RWPE2 (cell line): Measurements from ENCODE around the gene RIN2.

Experiments
- ATAC-seq: fragments of 200-7000 bp; cut with Tn5 transposase; 3 replicates; pipeline ENCODE4 v1.9.1; 2021; ENCODE audit warnings: low read depth
- DNase-seq: peaks from one replicate; pipeline ENCODE4 v3.0.0-alpha.2; 2020; ENCODE audit warnings: low spot score
- H3K27ac ChIP-seq: fragments of 450-650 bp; 2 replicates; pipeline ENCODE4 v1.5.1; 2017; ENCODE audit warnings: mild to moderate bottlenecking; ENCODE audit not compliant: poor library complexity, severe bottlenecking
- H3K27me3 ChIP-seq: fragments of 250-450 bp; sonication (Bioruptor Pico); 2 replicates; pipeline ENCODE4 v1.5.1; 2021; ENCODE audit warnings: mild to moderate bottlenecking, moderate library complexity; ENCODE audit not compliant: insufficient read depth, poor library complexity, severe bottlenecking
- H3K36me3 ChIP-seq: fragments of 250-450 bp; sonication (Bioruptor Pico); 2 replicates; pipeline ENCODE4 v1.5.1; 2020; ENCODE audit warnings: low read depth, mild to moderate bottlenecking, moderate library complexity
- H3K4me1 ChIP-seq: fragments of 250-450 bp; sonication (Bioruptor Pico); 2 replicates; pipeline ENCODE4 v1.5.1; 2021; ENCODE audit warnings: mild to moderate bottlenecking, moderate library complexity; ENCODE audit not compliant: insufficient read depth, poor library complexity, severe bottlenecking
- H3K4me3 ChIP-seq: fragments of 250-450 bp; sonication (Bioruptor Pico); 2 replicates; pipeline ENCODE4 v1.5.1; 2021; ENCODE audit warnings: mild to moderate bottlenecking, moderate library complexity; ENCODE audit not compliant: severe bottlenecking
- H3K9me3 ChIP-seq: fragments of 250-450 bp; sonication (Bioruptor Pico); 2 replicates; pipeline ENCODE4 v1.5.1; 2021; ENCODE audit warnings: mild to moderate bottlenecking, moderate library complexity; ENCODE audit not compliant: severe bottlenecking
- TF ChIP-seq, protein P1 (sequence below): fragments of 450-650 bp; IDR thresholded peaks from one replicate; pipeline ENCODE4 v1.5.1; 2017; ENCODE audit warnings: mild to moderate bottlenecking, moderate library complexity; ENCODE audit not compliant: poor library complexity, severe bottlenecking

The RIN2 gene

GRCh38 chr20:19742974-19743639, 15.0 kb upstream of the RIN2 start:
- no peak for DNase-seq
- Histone ChIP-seq H3K36me3 (no peaks in the 10 kb centered on the region), H3K27me3 (no peaks in the 10 kb centered on the region), H3K9me3 (no peaks in the 10 kb centered on the region), H3K4me1 (no peaks in the 10 kb centered on the region), H3K4me3 (no peak overlapping the region), H3K27ac (no peak overlapping the region)
- no peak for ATAC-seq
- TF ChIP-seq, protein P1, sequence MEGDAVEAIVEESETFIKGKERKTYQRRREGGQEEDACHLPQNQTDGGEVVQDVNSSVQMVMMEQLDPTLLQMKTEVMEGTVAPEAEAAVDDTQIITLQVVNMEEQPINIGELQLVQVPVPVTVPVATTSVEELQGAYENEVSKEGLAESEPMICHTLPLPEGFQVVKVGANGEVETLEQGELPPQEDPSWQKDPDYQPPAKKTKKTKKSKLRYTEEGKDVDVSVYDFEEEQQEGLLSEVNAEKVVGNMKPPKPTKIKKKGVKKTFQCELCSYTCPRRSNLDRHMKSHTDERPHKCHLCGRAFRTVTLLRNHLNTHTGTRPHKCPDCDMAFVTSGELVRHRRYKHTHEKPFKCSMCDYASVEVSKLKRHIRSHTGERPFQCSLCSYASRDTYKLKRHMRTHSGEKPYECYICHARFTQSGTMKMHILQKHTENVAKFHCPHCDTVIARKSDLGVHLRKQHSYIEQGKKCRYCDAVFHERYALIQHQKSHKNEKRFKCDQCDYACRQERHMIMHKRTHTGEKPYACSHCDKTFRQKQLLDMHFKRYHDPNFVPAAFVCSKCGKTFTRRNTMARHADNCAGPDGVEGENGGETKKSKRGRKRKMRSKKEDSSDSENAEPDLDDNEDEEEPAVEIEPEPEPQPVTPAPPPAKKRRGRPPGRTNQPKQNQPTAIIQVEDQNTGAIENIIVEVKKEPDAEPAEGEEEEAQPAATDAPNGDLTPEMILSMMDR = no peak

DNA sequence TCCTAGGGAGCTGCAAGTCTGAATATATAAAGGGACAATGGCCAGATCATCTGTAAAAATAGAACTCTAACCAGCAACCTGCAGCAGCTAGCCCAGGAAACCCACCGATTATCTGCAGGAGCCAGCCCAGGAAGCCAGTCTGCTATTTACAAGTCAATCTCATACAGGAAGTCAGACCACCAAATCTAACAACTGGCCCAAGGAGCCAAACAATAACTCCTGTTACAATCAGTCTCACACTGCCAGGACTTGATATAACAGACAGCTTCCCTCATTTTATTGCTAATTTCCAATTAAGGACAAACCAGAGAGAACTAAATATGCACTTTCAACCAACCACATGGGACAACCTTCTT, 14.4 kb upstream of the RIN2 start:
- TF ChIP-seq, protein P1 = no peak
- DNase-seq = no peak
- no peak overlapping the region for H3K4me3 ChIP-seq
- H3K9me3 ChIP-seq = no peaks in the 10 kb centered on the region
- no peaks in the 10 kb centered on the region for H3K27me3 ChIP-seq
- no peaks in the 10 kb centered on the region for H3K36me3 ChIP-seq
- H3K27ac ChIP-seq = no peak overlapping the region
- ATAC-seq = no peak
- H3K4me1 ChIP-seq = no peaks in the 10 kb centered on the region

- DNase-seq = no peak
- no peak overlapping the region for H3K4me3 ChIP-seq
- no peaks in the 10 kb centered on the region for H3K36me3 ChIP-seq
- no peaks in the 10 kb centered on the region for H3K9me3 ChIP-seq
- TF ChIP-seq, protein P1 = no peak
- H3K27ac ChIP-seq = no peak overlapping the region
- H3K27me3 ChIP-seq = no peaks in the 10 kb centered on the region
- ATAC-seq = no peak
- H3K4me1 ChIP-seq = peaks cover 3% of the 10 kb centered on the region
Measured at GRCh38 chr20:19745106-19745505, 13.0 kb upstream of the RIN2 start.

DNA sequence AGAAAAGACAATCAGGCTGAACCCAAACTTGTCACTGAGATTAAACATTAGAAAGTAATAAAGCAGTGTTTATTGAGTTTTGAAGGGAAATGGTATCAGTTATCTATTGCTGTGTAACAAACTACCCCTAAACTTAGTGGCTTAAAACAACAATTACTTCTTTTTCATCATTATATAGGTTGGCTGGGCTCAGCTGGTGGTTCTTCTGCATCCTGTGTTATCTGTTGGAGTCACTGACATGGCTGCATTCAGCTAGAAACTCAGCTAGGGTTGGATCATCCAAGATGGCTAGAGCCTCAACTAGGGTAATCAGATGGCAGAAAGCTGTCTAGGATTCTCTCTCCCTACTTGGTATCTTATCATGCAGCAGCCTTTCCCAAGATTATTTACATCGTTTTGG, 12.5 kb upstream of the RIN2 start:
- TF ChIP-seq, protein P1 = no peak

GRCh38 chr20:19746396-19746795, 11.7 kb upstream of the RIN2 start:
- no peaks in the 10 kb centered on the region for H3K36me3 ChIP-seq
- H3K27me3 ChIP-seq = no peaks in the 10 kb centered on the region
- H3K4me1 ChIP-seq = peaks cover 5% of the 10 kb centered on the region
- H3K27ac ChIP-seq = no peak overlapping the region
- no peaks in the 10 kb centered on the region for H3K9me3 ChIP-seq
- no peak for ATAC-seq
- no peak overlapping the region for H3K4me3 ChIP-seq
- TF ChIP-seq, protein P1 = no peak
- no peak for DNase-seq

More for the DNA sequence above, 12.5 kb upstream of the RIN2 start:
- ATAC-seq (no peak), DNase-seq (no peak)
- peaks cover 5% of the 10 kb centered on the region for H3K4me1 ChIP-seq
- no peak overlapping the region for H3K27ac ChIP-seq
- no peaks in the 10 kb centered on the region for H3K36me3 ChIP-seq
- H3K9me3 ChIP-seq = no peaks in the 10 kb centered on the region
- H3K27me3 ChIP-seq = no peaks in the 10 kb centered on the region
- H3K4me3 ChIP-seq = no peak overlapping the region
